GM12892 (cell line): Measurements from ENCODE around the gene PPM1M.

Experiments used
- DNase-seq: peaks from one replicate; pipeline ENCODE4 v3.0.0; 2011; ENCODE audit not compliant: insufficient read length
- FAIRE-seq: peaks from 2 replicates; lab custom pipeline; 2011; peaks lifted over from hg19 to GRCh38; lab: Jason Lieb, UNC
- POLR2A ChIP-seq: IDR thresholded peaks from 2 replicates; pipeline ENCODE4 v1.6.1; 2011; ENCODE audit warnings: low read depth, low read length, control low read depth
- POLR2AphosphoS5 ChIP-seq: IDR thresholded peaks from 2 replicates; pipeline ENCODE4 v1.6.1; 2011; ENCODE audit warnings: low read depth, low read length, control low read depth
- TAF1 ChIP-seq: IDR thresholded peaks from 2 replicates; pipeline ENCODE4 v1.6.1; 2011; ENCODE audit warnings: low read depth, mild to moderate bottlenecking, control low read depth, low read length, borderline replicate concordance

The PPM1M gene

DNA sequence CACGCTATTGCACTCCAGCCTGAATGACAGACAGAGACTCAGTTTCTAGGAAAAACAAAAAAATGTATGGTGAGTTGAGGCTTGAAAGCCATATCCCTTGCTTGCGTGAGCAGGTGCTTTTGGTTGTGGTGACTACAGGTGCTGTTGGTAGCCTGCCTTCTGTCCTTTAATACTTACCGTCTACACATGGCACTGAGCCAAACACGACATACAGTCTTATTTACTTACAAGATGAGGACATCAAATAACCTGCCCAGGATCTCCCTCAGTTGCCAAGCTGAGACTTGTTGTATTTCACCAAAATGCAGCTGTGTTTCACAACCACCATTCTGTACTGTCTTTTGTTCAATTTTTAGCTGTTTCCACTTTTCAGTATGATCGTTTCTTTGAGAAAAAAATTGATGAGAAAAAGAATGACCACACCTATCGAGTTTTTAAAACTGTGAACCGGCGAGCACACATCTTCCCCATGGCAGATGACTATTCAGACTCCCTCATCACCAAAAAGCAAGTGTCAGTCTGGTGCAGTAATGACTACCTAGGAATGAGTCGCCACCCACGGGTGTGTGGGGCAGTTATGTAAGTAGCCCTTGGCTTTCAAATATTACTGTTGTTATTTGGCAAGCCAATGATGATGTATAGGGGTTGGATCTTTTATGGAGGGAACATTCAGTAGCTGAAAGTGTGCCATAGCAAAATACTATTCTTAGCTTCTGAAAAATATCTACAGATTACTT is 41.1 kb upstream of the PPM1M start:
- DNase-seq (no peak), FAIRE-seq (no peak)
- no peak for TF ChIP-seq POLR2AphosphoS5

DNA sequence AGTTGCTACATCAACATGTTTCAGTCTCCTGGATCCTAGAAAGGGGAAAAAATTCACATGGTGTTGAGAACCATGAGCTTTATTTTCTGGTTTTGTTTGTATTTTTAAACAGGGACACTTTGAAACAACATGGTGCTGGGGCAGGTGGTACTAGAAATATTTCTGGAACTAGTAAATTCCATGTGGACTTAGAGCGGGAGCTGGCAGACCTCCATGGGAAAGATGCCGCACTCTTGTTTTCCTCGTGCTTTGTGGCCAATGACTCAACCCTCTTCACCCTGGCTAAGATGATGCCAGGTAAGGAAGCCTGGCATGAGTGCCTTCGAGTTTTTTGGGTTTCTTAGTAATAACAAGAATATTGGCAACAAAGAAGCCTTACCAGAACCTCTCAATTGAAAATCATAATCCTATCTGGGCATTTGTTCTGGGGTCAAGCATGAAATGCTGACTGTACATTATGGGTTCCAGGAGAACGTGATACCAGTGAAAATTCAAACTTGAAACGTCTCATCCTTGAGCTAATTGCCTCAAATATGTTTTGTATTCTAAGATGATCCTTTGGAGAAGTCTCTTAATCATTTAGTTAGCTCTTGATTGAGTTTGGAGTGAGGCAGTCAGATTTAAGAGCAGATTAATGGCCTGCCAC is 39.7 kb upstream of the PPM1M start:
- DNase-seq (no peak), FAIRE-seq (no peak)
- TF ChIP-seq POLR2A (no peak), TAF1 (no peak), POLR2AphosphoS5 (no peak)

DNA sequence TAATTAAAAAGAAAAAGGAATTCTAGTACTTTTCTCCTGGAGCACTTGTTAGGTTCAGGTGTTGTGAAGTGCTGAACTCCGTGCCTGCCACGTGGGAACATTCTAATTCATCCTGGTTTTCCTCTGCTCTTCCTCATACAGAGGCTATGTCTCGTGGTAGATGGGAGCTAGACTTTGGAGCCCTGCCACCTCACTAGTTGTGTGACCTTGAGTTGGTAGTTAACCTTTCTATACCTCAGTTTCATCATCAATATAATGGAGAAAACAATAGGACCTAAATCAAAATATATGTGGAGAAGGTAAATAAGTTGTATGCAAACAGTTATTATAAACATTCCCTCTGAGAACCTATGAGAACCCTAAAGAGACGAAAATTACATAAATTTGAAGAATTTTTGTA is 37.0 kb upstream of the PPM1M start:
- no peak for TF ChIP-seq POLR2A
- no peak for TF ChIP-seq POLR2AphosphoS5
- TF ChIP-seq TAF1: no peak
- DNase-seq (no peak), FAIRE-seq (no peak)

DNA sequence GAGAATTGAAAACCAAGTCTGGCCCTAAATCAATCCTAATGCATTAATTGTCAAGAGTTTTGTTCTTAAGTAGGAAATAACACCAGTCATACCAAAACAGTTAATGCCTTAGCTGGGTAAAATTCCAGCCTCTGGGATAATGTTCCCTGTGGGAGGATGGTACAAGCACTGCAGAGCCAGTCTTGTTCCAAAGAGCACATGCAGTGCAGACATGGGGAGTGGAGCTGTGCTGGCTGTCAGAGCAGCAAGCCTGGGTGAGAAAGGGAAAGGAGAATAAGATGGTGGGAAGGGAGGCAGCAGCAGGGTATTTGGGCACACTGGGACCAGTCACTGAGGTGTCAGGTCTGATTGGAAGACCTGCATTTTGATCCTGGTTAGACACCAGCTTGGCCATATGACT is 35.5 kb upstream of the PPM1M start:
- DNase-seq: no peak
- no peak for FAIRE-seq
- no peak for TF ChIP-seq POLR2AphosphoS5
- no peak for TF ChIP-seq POLR2A
- no peak for TF ChIP-seq TAF1

DNA sequence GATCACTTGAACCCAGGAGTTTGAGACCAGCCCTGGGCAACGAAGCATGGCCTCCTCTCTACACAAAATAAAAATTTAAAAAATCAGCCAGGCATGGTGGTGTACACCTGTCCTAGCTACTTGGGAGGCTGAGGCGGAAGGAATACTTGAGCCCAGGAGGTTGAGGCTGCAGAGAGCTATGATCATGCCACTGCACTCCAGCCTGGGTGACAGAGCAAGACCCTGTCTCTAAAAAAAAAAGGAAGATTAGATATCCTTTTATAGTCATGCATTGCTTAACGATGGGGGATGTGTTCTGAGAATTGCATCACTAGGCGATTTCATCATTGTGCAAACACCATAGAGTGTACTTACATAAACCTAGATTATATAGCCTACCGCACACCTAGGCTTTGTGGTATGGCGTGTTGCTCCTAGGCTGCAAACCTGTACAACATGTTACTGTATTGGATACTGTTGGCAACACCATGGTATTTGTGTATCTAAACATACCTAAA is 35.0 kb upstream of the PPM1M start:
- TF ChIP-seq POLR2AphosphoS5: no peak
- TF ChIP-seq POLR2A: no peak
- no peak for TF ChIP-seq TAF1
- FAIRE-seq (no peak), DNase-seq (no peak)

DNA sequence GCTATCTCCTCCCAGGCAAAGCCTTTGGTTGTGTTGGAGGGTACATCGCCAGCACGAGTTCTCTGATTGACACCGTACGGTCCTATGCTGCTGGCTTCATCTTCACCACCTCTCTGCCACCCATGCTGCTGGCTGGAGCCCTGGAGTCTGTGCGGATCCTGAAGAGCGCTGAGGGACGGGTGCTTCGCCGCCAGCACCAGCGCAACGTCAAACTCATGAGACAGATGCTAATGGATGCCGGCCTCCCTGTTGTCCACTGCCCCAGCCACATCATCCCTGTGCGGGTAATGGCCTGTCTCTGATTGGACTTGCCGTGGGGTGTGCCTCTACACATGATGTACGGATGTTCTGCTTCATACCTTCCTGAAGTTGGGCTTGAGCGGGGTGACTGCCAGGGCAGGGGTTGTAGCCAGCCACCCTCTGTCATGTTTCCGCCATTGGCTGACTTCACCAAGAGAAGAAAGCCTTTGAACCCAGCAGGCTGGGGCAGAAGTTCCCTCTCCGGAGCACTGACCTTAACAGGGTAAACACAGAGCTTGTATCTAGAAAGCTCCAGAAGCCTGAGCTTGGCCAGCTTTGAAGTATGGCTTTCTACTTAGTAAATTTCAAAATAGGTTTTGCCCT is 34.2 kb upstream of the PPM1M start:
- FAIRE-seq: no peak
- TF ChIP-seq TAF1 (no peak), POLR2A (no peak), POLR2AphosphoS5 (no peak)
- DNase-seq: no peak

DNA sequence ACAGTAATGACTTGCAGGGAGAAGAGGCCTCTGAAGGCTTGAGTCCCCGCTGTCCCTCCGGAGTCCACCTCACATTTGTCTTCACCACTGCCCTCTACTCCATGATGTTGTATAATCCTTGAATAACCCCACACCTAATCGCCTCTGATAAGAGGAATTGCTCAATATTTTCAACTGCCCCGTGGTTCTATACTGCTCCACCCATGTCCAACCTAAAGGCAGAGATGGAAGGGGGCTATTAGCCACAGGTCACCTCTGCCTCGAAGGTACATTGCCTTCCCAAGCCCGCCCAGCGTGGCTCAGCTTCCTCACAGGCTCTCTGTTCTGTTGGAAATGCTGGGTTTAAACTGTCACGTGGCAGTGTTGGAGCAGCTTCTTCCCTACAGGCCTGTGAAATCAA is 32.6 kb upstream of the PPM1M start:
- no peak for TF ChIP-seq POLR2AphosphoS5
- no peak for TF ChIP-seq POLR2A
- no peak for TF ChIP-seq TAF1
- FAIRE-seq (no peak), DNase-seq (no peak)

DNA sequence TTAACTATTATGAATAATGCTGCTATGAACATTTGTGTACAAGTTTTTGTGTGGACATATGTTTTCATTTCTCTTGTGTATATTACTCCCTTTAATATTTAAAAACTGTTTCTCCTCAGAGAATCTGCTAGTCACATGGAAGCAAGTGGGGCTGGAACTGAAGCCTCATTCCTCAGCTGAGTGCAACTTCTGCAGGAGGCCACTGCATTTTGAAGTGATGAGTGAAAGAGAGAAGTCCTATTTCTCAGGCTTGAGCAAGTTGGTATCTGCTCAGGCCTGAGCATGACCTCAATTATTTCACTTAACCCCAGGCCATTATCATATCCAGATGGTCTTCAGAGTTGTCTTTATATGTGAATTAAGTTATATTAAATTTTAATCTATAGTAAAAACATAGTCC is 31.7 kb upstream of the PPM1M start:
- TF ChIP-seq POLR2A (no peak), POLR2AphosphoS5 (no peak), TAF1 (no peak)
- FAIRE-seq (no peak), DNase-seq (no peak)

DNA sequence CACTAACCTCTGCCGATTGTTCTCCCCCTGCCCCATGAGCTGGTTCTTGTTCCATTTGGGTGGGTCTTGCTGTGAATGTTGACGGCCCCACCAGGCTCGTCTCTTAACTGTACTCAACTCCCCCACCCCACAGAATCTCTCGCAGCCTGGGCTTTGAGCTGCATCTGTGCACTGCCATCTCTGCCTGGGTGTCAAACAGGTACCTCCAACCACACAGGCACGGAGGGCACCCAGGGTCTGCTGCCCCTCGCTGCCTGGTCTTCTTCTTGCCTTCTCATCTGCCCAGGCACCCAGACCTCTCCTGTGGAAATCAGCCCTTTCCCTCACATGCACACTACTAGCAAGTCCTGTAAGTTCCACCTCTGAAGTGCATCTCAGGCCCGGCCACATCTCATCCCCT is 30.2 kb upstream of the PPM1M start:
- TF ChIP-seq TAF1: no peak
- no peak for TF ChIP-seq POLR2AphosphoS5
- TF ChIP-seq POLR2A: no peak
- DNase-seq (no peak), FAIRE-seq (no peak)

DNA sequence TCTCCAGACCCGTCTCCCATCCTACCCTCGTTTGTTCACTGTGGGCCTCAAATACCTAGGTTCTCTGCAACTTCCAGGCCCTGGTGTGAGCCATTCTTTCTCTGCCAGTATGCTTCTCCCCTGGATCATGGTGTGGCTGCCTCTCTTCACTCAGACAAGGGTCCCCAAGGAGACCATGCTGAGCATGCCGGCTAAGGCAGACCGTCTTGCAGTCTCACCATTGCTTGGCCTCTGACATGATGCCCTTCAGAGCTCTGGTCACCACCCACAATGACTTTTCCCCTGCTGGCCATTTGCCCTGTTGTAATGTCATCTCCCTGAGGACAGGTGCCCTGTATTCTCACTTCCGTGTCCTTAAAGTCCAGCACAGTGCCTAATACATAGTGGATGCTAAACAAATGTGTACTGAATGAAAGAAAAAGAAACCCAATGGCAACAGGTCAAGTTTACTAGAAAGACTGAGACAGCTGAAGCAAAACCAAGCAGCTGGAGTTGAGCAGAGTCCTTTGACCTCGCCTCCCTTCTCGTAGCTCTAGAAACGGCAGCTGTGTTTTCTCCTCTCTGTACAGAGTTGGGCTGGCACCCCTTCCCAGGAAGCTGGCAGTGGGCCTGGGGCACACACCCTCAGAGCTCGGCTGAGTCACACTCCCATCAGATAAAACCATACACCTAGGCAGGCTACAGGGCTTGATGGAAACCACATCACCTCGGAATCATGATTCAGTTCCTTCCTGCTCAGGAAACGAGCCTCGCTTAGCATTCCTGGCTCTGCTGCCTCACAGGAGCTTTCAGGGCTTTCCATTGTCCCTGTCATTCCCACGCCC is 28.8 kb upstream of the PPM1M start:
- DNase-seq: no peak
- no peak for FAIRE-seq

DNA sequence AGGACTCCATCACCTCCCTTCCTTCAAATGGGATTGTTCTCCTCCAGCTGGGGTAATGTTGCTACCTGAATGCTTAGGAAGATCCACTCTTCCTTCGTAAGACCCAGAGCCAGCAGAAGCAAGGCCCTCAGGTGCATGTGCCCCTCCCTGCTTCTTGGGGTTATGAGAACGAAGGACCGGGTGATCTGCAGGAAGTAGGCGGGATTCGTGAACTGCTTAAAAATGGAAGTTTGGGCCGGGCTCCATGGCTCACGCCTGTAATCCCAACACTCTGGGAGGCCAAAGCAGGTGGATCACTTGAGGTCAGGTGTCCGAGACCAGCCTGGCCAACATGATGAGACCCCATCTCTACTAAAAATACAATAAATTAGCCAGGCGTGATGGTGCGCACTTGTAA is 28.2 kb upstream of the PPM1M start:
- TF ChIP-seq POLR2A: no peak
- TF ChIP-seq TAF1: no peak
- TF ChIP-seq POLR2AphosphoS5: no peak
- DNase-seq (no peak), FAIRE-seq (no peak)

More for the DNA sequence above, 28.8 kb upstream of the PPM1M start:
- TF ChIP-seq TAF1: no peak
- TF ChIP-seq POLR2AphosphoS5: no peak
- no peak for TF ChIP-seq POLR2A

DNA sequence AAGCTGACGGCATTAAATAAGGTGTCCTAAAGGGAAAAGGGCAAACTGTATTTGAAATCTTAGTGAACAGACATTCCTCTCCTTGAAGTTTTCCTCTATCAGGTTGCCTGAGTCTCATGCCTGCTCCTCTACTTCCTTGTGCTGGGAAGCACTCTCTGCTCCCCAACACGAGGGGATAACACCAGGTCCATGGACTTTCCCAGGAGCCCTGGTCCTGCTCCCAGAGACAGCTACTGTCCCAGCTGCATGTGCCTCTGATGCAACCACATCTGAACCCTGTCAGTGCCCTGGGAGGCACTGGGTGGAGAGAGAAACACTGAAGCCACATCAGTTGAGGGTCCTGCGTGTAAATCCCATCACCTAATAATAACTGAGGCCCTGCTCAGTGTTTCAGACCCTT is 27.5 kb upstream of the PPM1M start:
- DNase-seq (no peak), FAIRE-seq (no peak)
- TF ChIP-seq POLR2A (no peak), TAF1 (no peak), POLR2AphosphoS5 (no peak)
